Lower lobe of right lung (tissue), 2 donors: ENCODE results near the gene MKNK2. TPM values are rescaled to one million over a fixed set of nuclear protein-coding genes. Genes with fewer than 3 reads are reported as not detected.

Source experiments
- ATAC-seq, 2 donors: fragments of 200-7000 bp; cut with Tn5 transposase; one replicate each; pipeline ENCODE4 v1.9.1; 2020 to 2022; ENCODE audit warnings: mild to moderate bottlenecking in 2 of 2, moderate library complexity in 2 of 2
- DNase-seq: peaks from one replicate; pipeline ENCODE4 v3.0.0-alpha.2; 2020
- H3K27ac ChIP-seq: fragments of 200-600 bp; one replicate; pipeline ENCODE4 v1.8.0; 2022
- H3K27me3 ChIP-seq: fragments of 200-600 bp; one replicate; pipeline ENCODE4 v1.8.0; 2022; ENCODE audit warnings: low read depth
- H3K36me3 ChIP-seq: fragments of 200-600 bp; one replicate; pipeline ENCODE4 v1.8.0; 2022; ENCODE audit warnings: mild to moderate bottlenecking
- H3K4me1 ChIP-seq: fragments of 200-600 bp; one replicate; pipeline ENCODE4 v1.8.0; 2022
- H3K4me3 ChIP-seq: fragments of 200-600 bp; one replicate; pipeline ENCODE4 v1.8.0; 2022; ENCODE audit warnings: mild to moderate bottlenecking
- H3K9me3 ChIP-seq: fragments of 200-600 bp; one replicate; pipeline ENCODE4 v1.8.0; 2022
- intact Hi-C: fragments of 100-400 bp; cut with DNase I; formaldehyde crosslinking; loops from one replicate; pipeline ENCODE4 v1.11.0; 2022
- total RNA-seq: library from RNA; stranded (reverse); fragmentation: NEBNext Ultra II Directional; extraction: Animal tissue kit (Norgen Biotek cat#: 25700); gene quantifications from one replicate; pipeline ENCODE4 v1.2.1, GENCODE V29; 2021
- TF ChIP-seq, protein P1 (sequence below): fragments of 200-600 bp; IDR thresholded peaks from one replicate; pipeline ENCODE4 v1.8.0; 2022; ENCODE audit warnings: antibody characterized with exemption, mild to moderate bottlenecking
- donor health status: DM: no; HTN: yes; CAD: no; lungs with severe emphysema.

The MKNK2 gene
- total RNA-seq, 1 donor from 2014 or later = 268 TPM

DNA sequence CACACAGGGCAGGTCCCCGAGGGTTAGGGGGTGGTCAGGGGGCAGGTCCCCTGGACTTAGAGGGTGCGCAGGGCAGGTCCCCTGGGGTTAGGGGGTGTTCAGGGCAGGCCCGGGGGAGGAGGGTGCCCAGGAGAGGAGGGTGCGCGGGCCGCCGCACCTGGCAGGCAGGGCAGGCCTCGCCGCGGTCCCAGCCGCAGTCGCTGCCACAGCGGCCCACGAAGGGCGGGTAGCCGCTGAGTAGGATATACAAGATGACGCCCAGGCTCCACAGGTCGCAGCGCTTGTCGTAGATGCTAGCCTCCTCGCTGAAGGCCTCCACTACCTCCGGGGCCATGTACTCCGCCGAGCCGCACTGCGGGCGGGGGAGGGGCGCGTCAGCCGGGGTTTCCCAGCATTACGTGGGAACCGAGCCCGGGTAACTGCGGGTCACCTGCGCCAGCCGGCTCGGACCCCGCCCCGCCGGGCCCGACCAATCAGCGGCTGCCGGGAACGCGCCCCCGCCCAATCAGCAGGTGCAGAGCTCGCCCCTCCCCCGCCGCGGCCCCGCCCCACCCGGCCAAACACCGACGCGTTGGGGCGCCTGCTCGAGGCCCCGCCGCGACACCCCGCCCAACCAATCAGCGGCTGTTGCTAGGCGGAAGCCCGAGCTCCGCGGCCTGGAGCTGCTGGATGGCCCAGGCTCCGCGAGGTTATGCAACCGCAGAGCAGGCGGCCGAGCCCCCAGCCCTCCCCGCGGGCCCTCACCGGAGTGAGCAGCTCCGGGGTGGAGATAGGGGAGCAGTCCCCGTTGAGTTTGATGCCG, 9.2 kb downstream of the MKNK2 start:
- intact Hi-C loops = no loop called here
- Histone ChIP-seq H3K4me3 (peak overlapping the region; percentile 45), H3K9me3 (no peaks in the 10 kb centered on the region), H3K36me3 (peaks cover 84% of the 10 kb centered on the region), H3K27ac (peak overlapping the region; percentile 88), H3K4me1 (peaks cover 68% of the 10 kb centered on the region), H3K27me3 (no peaks in the 10 kb centered on the region)
- TF ChIP-seq, protein P1, sequence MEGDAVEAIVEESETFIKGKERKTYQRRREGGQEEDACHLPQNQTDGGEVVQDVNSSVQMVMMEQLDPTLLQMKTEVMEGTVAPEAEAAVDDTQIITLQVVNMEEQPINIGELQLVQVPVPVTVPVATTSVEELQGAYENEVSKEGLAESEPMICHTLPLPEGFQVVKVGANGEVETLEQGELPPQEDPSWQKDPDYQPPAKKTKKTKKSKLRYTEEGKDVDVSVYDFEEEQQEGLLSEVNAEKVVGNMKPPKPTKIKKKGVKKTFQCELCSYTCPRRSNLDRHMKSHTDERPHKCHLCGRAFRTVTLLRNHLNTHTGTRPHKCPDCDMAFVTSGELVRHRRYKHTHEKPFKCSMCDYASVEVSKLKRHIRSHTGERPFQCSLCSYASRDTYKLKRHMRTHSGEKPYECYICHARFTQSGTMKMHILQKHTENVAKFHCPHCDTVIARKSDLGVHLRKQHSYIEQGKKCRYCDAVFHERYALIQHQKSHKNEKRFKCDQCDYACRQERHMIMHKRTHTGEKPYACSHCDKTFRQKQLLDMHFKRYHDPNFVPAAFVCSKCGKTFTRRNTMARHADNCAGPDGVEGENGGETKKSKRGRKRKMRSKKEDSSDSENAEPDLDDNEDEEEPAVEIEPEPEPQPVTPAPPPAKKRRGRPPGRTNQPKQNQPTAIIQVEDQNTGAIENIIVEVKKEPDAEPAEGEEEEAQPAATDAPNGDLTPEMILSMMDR = no peak
- DNase-seq (peak; percentile 99), ATAC-seq (peak; percentile 95 to 96)

DNA sequence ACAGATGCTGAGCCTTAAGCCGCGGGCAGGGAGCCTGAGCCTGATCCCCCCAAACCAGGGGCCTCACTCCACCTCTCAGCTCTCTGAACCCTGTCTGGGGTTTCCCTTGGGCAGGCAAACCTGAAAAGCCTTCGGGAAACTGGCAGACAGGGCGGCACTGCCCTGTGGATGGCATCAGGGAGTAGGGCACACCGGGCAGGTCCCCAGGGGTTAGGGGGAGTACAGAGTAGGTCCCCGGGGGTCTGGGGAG, 9.7 kb downstream of the MKNK2 start:
- no peak for DNase-seq
- H3K27ac ChIP-seq = peak overlapping the region; percentile 88

DNA sequence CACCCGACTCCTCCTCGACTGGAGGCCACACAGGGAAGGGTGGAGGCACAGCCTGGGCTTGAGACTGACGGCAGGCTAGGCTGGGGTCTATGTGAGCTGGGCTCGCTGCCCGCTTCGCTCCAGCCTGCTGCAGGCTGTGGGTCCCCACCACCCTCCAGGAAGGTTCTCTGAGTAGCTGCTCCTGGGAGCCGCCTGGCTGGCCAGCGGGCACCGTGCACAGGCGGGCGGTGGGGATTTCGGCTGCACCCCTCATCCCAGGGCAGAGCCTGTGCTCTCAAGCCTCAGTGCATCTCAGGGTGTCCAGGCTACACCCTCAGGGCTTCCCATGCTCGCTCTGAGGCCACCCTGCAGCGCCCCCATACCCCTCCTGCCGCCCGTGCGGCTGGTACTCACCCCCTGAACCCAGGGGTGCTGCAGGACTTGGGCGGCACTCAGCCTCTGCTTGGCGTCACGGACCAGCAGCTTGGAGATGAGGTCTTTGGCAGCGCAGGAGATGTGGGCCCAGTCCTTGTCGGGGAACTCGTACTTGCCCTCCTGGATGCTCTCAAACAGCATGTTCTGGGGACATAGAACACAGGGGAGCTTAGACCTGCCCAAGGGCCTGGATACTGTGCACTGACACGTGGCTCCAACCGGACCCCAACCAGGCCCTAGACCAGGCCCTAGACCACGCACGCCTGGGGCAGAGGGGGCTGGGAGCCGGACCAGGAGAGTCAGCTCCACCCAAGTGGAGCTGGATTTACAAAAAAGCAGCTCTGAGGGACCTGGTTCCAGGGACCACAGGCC, 10.2 kb downstream of the MKNK2 start:
- DNase-seq (no peak), ATAC-seq (no peak)
- Histone ChIP-seq H3K9me3 (peaks cover 2% of the 10 kb centered on the region), H3K4me3 (peak overlapping the region; percentile 43), H3K36me3 (peaks cover 74% of the 10 kb centered on the region), H3K27me3 (no peaks in the 10 kb centered on the region), H3K4me1 (peaks cover 58% of the 10 kb centered on the region), H3K27ac (peak overlapping the region; percentile 88)
- intact Hi-C loops = no loop called here
- TF ChIP-seq, protein P1 = no peak

More for the DNA sequence above, 9.7 kb downstream of the MKNK2 start:
- Histone ChIP-seq H3K36me3 (peaks cover 79% of the 10 kb centered on the region), H3K27me3 (no peaks in the 10 kb centered on the region), H3K4me1 (peaks cover 63% of the 10 kb centered on the region), H3K9me3 (no peaks in the 10 kb centered on the region), H3K4me3 (peak overlapping the region; percentile 43)
- ATAC-seq = no peak
- TF ChIP-seq, protein P1 = no peak
- intact Hi-C loops = no loop called here

DNA sequence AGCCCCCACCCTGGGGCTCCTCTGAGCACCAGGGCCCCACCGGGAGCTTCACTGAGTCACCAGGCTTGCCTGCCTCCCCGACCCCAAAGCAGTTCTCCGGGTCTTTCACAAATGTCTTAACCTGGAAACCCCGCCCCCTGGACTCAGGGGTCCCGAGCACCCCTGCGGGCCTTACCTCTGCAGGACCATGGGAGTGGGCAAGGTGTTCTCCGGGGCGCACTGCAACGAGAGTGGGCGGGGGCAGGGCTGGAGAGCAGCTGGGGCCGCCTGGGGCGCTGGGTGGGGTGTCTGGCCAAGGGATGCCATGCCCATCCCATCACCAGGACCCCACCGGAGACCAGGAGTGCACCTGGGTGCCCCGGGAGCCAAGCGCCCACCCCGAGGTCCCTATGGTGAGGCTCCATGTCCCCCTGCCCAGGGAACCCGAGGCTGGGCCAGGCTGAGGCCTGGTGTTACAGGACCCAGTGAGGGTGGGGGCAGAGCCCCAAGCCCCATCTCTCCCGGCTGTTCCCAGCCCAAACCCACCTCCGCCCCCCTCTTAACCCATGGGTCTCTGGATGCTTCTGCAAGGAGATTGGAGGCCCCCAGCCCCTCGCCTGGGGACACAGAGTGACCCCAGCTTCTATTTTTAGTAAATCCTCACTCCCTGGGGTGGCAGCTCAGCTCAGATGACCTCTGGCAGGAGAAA, 10.9 kb downstream of the MKNK2 start:
- peak overlapping the region; percentile 18 for H3K27ac ChIP-seq
- DNase-seq (no peak), ATAC-seq (no peak)
- H3K9me3 ChIP-seq = peaks cover 7% of the 10 kb centered on the region
- intact Hi-C loops = no loop called here
- TF ChIP-seq, protein P1 = no peak
- no peaks in the 10 kb centered on the region for H3K27me3 ChIP-seq
- peaks cover 67% of the 10 kb centered on the region for H3K36me3 ChIP-seq
- H3K4me3 ChIP-seq = no peak overlapping the region
- H3K4me1 ChIP-seq = peaks cover 50% of the 10 kb centered on the region

DNA sequence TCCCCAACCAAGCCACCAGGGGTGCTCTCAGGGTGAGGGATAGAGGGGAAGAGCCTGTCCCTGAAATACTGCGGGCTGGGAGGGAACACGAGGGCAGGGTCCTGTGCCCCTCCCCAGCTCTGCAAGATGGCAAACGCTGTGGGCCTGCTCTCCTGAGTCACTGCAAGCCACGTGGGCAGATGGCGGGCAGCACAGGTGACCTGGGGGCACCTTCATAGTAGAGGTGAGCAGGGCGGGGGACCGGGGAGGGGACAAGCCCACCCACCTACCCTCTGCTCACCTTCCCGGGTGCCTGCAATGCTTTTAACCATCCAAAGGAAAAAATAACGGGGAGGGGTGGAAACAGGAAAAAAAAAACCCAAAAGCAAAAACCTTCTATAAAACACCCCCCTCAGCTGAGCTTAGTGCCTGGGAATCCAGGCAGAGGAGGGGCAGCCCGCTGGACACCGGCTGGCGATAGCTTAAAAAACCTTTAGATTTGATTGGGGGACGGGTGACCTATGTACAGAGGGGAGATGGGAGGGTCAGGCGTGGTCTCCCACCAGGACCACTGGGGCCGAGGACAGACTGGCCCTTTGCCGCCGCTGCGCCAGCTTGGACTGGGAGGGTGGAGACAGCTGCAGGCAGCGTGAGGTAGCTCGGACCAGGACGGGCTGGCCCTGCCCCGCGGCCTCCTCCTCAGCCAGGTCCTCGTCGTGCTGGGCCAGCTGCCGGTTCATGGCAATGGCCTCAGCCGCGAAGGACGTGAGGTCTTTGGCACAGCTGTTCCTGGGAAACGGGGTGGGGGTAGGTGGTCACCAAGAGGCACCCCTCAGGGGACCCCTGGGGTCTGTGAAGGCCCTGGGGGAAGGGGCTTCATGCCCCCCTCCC, 11.7 kb downstream of the MKNK2 start:
- intact Hi-C loops = no loop called here
- no peaks in the 10 kb centered on the region for H3K27me3 ChIP-seq
- H3K4me3 ChIP-seq = no peak overlapping the region
- TF ChIP-seq, protein P1 = no peak
- no peak overlapping the region for H3K27ac ChIP-seq
- peaks cover 59% of the 10 kb centered on the region for H3K36me3 ChIP-seq
- DNase-seq (no peak), ATAC-seq (no peak)
- H3K9me3 ChIP-seq = peaks cover 7% of the 10 kb centered on the region
- peaks cover 43% of the 10 kb centered on the region for H3K4me1 ChIP-seq
